DMS 273 (cell line): Measurements from ENCODE around the gene CD101.

ENCODE experiments used
- DNase-seq: peaks from one replicate; lab custom pipeline; 2025; ENCODE audit not compliant: unreplicated experiment; lab: John Stamatoyannopoulos, UW

CD101 gene

DNA sequence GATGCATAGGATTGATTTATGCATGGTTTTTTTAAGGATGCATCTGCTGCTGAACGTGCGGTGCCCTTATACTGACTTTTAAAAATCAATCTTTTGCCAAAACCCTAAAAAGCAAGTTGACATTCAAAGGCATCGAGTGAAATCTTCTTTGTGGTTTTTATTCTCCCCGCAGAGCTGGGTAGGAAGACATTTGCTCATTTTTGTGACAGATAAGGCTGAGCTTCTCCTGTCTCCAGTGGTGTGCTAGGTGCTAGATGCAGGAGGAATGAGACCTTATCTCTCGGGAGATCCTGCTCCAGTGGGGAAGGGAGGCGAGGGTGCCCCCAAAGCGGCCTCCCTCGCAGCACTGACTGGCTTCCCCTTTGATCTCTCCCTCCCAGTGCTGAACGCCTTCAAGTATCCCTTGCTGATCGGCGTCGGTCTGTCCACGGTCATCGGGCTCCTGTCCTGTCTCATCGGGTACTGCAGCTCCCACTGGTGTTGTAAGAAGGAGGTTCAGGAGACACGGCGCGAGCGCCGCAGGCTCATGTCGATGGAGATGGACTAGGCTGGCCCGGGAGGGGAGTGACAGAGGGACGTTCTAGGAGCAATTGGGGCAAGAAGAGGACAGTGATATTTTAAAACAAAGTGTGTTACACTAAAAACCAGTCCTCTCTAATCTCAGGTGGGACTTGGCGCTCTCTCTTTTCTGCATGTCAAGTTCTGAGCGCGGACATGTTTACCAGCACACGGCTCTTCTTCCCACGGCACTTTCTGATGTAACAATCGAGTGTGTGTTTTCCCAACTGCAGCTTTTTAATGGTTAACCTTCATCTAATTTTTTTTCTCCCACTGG lies 14.9 kb upstream of the CD101 start:
- no peak for DNase-seq

DNA sequence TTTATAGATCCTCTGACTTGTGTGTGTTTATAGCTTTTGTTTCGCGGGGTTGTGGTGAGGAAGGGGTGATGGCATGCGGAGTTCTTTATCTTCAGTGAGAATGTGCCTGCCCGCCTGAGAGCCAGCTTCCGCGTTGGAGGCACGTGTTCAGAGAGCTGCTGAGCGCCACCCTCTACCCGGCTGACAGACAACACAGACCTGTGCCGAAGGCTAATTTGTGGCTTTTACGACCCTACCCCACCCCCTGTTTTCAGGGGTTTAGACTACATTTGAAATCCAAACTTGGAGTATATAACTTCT lies 14.4 kb upstream of the CD101 start:
- no peak for DNase-seq

- peak; percentile 44 for DNase-seq
Observed at GRCh38 chr1:116988248-116988647, 13.3 kb upstream of the CD101 start.

DNA sequence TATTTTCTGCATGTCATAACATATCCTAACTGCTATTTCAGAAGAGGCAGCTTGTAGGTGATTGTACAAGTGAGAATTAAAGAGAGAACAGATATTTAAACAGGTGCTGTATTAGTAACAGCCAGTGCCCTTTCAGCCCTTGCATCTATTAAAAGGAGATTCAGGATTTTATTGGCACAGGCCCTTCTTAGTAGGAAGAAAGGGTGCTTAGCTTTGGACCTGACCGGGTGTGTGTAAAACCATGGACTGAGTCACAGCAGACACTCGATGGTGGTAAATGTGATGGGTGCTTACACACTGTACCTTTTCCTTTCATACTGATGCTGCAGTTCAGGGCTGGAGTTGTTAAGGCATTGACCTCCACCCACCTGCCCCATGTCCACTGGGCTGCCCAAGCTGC lies 12.7 kb upstream of the CD101 start:
- DNase-seq = peak; percentile 66

DNA sequence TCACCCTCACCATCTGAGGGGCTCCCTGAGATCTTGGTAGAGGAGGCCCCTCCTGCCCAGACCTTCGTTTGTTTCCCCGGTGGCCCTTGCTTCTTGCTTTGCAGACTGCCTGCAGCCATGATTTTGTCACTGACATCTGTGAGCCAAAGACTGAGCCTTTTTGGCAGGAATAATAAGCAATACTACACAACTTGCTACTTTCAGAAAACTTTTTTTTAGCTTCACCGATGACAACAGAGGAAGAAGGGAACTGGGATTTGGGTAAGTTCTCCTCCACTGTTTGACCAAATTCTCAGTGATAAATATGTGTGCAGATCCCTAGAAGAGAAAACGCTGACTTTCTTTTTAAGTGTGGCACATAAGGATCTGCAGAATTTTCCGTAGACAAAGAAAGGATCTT lies 11.7 kb upstream of the CD101 start:
- peak; percentile 26 for DNase-seq

DNA sequence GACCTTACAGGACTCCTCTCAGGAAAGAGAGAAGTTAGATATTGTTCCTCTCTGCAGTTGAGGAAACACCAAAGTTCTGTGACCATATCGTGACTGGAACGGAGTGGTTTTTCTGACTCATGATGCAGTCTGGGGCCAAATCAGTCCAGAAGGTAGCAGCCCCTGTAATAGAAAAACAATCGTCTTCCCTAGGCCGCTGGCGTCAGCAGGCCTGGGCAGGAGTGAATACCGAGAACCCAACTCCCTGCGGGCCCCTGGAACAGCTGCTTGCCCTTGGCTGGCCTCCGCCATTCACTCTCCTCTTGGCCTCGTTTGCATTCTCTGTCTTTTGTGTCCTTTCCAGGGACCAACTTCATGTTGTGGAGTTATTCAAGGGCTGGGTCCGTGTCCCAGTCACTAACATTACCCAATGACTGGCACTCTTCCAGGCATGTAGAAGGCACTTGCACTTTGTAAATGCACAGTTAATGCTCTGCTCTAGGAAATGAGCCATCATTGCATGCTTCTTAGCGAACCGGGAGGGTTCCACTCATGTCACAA lies 10.9 kb upstream of the CD101 start:
- peak; percentile 97 for DNase-seq

- peak; percentile 41 for DNase-seq
Observed at GRCh38 chr1:116991171-116991845, 10.3 kb upstream of the CD101 start.

DNA sequence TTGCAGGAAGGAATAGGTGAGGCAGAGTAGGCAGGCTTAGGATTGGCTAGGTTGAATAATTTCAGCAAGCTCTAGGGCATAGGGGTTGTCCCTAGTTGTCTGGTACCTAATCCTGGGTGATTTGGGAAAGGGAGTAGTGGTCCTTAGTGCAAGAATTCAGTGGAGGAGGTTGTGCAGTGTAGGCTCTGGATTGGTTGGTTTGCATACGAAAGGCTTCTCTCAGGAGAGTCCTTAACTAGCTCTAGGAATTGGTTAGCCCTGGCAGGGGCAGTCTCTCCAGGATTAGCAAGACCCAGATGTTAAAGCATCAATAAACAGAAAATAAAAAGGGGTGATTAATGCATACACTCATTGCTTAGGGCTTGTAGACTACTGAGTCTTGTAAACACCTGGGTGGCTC lies 9.6 kb upstream of the CD101 start:
- DNase-seq = no peak

DNA sequence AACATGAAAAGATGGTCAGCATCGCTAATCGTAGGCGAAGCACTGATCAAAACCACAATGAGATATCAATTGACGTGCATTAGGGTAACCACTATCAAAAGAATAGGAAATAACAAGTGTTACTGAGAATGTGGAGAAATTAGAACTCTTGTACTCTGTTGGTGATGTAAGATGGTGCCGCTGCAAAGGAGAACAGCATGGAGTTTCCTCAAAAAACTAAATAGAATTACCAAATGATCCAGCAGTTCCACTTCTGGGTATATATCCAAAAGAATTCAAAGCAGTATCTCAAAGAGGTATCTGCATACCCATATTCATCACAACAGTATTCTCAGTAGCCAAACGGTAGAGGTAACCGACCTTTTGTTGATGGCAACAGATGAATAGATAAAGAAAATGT lies 8.3 kb upstream of the CD101 start:
- DNase-seq = no peak

DNA sequence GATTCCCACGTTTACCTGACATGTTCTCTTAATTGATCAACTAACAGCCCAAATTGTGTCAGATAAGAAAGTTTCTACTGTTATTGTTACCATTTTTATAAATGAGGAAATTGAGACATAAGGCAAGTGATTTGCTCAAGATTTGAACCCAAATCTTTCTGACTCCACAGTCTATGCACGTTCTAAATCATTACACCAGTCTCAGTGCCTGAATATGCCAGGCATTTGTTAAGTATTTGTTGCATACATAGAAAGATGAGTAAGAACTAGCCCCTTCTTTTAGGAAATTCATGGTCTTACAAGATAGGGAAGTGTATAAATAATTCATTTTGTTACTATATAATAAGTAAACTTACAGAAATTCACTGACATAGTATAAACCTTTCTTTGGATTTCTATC lies 7.1 kb upstream of the CD101 start:
- no peak for DNase-seq

DNA sequence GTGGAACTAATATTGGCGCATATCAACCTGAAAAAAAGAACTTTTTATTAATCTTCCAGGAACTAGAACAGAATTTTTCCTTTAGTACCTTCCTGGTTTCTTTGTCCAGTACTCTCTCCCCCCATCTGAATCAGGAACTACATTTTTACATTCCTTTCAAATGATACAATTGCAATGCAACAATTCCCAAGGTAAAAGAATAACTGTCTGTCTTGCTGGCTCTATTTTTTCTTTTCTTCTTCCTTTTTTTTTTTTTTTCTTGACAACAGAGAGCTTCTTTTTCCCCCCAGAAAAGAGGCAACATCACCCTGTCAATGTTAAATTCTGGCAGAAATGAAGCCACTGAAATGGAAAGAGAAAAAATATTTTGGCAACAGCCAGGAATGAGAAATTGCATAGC lies 4.5 kb upstream of the CD101 start:
- no peak for DNase-seq

DNA sequence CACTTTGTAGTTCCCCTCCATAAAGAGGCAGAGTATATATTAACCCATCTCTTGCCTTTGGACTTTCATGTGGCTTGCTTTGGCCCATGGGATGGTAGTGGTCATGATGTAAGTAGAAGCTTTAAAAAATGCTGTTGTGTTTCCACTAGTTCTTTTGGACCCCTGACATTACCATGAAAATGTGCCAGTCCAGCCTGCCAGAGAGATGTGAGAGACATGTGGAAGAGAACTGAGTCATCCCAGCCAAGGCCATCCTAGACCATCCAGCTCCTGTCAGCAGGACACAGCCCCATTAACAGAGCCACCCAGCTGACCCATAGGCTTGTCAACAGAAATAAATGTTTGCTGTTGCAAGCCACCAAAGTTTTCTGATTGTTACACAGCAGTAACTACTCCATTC lies 3.9 kb upstream of the CD101 start:
- no peak for DNase-seq

DNA sequence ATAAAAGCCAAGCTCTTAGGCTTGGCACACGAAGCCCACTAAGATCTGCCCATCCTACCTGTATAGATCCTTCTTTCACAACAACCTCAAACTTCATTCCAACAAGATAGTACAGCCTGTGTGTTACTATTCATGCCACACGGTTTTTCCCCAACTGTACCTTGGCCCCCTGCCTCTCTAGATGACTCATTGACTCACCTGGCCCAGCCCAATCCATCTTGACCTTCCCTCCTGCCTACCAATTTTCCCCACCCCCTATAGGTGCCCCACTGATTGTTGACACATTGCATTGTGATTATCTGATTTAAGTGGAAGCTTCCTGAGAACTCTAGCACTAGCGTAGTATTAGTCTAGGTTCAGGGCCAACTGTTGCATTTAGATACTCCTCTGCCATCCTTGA lies 2.0 kb upstream of the CD101 start:
- DNase-seq = no peak

GRCh38 chr1:117000142-117000541 lies 1.4 kb upstream of the CD101 start:
- DNase-seq = no peak

DNA sequence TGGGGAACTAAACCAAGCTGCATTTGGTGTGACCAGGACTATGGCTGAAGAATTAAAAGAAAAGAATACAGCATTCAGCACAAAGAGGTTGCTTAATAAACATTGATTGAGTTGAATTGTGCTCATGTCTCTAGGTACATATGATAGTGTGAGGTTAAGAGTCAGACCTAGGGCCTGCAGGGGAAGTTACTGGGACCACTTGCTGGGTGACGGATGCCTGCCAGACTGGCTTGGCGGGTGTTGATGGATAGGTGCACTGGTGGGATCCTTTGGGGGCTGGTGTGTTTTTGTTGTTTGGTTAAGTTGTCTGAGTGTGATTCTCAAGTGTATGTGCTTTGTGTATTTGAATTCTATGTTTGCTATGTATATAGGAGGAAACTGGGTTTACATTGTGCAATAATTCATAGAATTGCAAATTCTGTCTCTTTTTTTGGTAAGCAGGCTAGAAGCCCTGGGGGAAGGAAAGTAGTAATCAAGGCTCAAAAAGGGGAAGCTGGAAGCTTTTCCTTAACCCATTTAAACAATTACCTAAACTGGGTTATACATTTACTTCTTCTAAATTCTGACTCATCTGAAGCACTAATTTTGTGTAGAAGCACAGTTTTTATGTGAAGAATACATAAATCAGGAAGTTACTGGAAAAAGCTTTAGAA lies 1.8 kb downstream of the CD101 start:
- no peak for DNase-seq

DNA sequence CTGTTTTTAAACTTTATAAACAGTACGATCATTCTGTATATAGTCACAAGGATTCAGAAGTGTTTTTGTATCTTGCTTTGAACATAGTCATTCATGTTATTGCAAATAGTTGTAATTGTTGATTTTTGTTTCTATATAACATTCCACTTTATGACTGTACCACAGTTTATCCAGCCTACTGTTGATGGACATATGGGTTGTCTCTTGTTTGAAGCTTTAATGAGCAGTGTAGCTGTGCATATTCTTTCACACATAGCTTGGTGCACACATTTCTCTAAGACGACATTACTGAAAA lies 6.1 kb downstream of the CD101 start:
- DNase-seq = no peak

DNA sequence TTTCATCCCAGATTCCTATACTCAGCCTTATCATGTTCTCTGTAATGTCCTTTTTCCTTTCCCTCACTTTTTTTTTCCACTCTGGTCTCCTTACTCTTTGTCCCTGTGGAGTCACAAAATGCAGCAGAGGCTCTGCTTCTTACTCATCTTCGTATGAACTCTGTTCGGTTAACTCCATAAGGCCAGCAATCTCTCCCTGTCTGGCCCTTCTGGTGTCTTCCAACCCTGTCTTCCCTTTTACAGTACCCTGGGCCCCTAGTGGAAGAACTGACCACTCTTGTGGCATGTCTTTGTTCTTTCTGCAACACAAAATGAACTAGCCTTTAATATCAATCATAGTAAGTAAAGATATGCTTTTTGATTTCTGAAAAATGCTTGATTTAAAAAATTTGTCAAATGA lies 7.1 kb downstream of the CD101 start:
- DNase-seq = peak; percentile 12

DNA sequence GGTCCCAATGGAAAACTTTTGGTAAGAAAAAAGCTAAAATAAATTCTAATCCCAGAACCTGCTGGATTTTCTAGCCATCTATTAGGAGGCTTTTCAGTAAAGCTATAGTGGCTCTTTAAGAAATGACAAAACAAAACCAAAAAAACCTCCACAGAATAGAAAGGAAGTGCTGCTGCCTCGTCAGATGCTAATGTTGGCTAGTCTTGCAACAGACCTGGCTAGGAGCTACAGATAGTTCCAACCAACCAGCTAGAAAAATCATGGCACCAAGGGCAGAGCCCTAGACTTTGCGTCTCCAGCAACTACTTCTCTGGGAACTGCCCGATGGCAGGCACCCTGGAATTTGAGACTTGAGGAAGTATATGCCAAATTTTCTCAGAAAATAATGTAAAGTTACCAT lies 7.6 kb downstream of the CD101 start:
- no peak for DNase-seq

DNA sequence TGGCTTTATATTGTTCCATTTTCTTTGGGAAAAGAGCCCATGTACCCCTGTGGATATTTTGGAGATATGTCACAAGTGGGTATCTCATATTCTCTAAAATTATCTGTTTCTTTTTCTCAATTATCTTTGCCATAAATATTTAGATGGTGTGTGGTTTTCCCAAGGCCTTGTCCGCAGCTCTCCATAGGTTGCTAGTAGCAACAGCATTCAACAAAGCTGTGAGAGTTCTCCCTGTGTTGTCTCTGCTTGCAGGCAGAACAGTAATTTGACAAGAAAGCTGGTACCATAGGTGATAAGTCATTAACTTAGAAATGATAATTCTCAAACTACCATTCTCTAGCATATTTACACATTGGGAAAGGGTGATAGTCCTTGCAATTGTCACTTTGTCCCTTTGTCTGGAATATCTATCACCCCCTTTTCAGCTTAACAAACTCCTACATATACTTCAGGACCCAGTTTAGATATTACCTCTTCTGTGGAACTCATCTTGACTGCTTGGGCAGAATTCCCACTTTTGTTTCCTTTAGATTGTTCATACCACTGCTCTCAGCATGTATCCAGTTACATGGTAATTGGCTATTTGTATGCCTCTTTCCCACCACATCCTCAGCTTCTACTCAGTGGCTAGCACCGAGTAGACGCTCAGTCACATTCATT lies 8.9 kb downstream of the CD101 start:
- DNase-seq = no peak

GRCh38 chr1:117011334-117011733 lies 9.8 kb downstream of the CD101 start:
- no peak for DNase-seq

DNA sequence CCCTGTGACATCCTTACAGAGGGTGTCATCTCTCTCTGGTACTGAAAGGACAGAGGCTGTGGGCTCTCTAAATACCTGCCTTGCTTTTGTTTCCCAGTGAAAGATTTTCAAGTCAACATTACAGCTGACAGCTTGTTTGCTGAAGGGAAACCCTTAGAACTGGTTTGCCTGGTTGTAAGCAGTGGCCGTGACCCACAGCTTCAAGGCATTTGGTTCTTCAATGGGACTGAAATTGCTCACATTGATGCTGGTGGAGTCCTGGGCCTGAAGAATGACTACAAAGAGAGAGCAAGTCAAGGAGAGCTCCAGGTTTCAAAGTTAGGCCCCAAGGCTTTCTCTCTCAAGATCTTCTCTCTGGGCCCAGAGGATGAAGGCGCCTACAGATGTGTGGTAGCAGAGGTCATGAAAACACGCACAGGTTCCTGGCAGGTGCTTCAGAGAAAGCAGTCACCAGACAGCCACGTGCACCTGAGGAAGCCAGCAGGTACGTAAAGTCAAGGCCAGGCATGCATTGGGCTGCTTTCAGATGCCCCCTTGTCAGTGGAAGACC lies 11.8 kb downstream of the CD101 start:
- DNase-seq = no peak

DNA sequence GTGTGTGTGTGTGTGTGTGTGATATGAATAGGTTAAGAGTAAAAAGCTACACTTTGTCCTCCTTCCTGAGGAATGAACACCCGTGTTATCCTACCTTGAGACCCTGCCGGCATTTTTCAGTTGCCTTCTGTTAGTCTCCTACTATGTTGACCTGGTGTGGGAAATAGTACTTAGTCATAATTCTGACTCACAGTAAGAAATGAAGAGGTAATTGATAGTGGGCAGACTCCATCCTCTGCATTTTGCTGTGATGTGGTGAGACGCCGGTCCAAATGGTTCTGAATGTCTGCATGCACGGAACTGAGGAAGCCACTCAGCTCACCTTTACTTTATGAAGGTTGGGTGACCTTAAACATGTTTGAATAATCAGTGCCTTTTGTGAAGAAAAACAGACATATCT lies 12.6 kb downstream of the CD101 start:
- DNase-seq = no peak
